GM18870 (cell line): ENCODE results near the gene OSM.

Experiments
- ATAC-seq: cut with Tn5 transposase; IDR thresholded peaks from one replicate; pipeline ENCODE4 v1.9.1; 2021; ENCODE audit warnings: moderate library complexity; ENCODE audit not compliant: unreplicated experiment

OSM gene

DNA sequence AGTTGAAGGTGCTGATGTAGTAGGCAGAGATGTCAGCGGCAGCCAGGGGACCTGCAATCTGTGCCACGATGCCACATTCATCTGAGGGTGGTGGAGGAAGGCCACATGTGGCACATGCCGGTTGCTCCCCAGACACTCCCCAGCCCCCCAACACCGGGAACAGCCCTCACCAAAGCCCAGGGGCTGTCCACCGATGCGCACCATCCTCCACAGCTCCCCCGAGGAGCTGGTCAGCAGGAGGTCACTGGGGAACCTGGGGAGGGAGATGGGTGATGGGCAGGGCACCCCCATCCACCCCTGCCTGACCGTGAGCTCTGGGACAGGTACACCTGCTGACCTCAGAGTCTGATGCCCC lies 19.2 kb upstream of the OSM start:
- no peak for ATAC-seq

DNA sequence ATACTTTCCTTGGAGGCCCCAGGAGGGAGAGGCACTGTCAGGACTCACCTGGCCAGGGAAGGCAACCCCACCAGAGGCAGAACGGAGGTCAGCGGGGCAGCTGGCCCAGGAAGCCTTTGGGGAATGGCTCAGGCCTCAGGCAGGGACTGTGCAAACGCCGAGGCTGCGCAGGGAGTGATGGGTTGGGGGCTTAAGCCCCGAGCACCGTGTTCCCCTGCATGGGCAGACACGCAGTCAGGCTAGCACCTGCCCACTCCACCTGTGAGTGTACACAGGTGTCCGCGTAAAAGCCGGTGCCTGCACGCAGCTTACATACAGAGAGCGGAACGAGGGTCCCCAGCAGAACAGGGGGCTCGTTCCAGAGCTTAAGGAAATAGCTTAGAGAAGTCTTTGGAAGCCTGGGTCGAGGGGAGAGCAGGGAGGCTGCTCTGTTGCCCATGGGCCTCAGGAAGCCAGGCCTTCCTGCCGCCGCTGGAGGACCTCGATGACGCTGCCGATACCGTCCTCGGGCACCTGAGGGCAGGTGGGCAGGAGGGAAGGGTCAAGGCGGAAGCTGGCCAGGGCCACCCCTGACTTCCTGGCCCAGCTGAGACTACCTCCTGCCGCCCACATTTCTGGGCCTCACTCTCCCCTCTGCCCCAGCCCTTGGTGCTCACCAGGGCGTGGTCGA lies 18.7 kb upstream of the OSM start:
- no peak for ATAC-seq

- ATAC-seq: no peak
Observed at GRCh38 chr22:30284666-30285065, 18.0 kb upstream of the OSM start.

- ATAC-seq: no peak
Observed at GRCh38 chr22:30284172-30284571, 17.5 kb upstream of the OSM start.

- no peak for ATAC-seq
Observed at GRCh38 chr22:30283342-30283741, 16.7 kb upstream of the OSM start.

GRCh38 chr22:30282616-30283046 lies 16.0 kb upstream of the OSM start:
- ATAC-seq: no peak

DNA sequence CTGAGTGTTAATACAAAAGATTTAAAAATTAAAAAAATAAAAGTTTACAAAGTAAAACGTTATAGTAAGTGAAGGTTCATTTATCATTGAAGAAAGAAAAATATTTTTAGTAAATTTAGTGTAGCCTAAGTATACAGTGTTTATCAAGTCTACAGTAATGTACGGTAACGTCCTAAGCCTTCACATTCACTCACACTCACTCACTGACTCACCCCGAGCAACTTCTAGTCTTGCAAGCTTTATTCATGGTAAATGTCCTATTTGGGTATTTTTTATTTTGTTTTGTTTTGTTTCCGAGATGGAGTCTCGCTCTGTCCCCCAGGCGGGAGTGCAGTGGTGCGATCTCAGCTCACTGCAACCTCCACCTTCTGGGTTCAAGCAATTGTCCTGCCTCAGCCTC lies 13.9 kb upstream of the OSM start:
- no peak for ATAC-seq

DNA sequence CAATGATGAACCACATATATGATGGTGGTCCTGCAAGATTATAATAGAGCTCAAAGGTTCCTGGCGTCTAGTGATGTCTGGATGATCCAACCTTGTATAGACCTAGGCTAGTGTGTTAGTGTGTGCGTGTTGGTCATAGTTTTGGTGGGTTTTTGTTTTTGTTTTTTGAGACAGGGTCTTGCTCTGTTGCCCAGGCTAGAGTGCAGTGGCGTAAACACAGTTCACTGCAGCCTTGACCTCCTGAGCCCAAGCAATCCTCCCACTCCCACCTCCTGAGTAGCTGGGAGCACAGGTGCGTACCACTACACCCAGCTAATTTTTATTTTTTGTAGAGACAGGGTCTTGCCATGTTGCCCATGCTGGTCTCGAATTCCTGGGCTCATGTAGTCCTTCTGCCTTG lies 13.3 kb upstream of the OSM start:
- ATAC-seq: no peak

DNA sequence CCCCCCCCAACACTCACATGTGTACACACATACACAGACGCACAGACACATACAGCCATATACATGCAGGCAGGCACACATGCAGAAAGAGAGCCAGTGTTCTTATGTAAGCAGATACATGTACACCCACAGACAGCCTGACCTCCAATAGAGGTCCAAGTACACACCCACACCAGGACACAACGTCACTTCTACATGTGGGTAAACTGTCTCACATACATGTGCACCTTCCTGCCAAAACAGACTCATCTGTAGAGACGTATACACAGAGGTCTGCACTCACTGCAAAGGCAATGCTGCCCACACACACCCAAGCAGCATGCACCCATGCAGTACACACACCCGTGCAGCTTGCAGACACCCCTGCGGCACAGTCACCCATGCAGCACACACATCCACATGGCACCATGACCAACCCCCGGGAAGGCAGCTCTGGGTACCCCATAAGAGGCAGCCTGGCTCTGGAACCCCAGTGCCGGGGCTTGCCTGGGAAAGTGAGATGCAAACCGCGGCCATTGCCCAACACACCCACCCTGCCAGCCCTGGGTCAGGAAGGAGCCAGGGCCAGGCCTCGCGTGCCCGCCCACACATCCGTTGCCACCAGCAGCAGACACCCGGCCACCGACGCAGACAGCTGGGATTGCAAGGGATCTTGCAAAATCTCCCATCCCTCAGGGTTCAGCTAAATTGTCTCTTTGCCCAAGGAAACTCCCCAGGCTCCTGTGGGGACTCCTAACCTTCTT lies 12.6 kb upstream of the OSM start:
- ATAC-seq: no peak

DNA sequence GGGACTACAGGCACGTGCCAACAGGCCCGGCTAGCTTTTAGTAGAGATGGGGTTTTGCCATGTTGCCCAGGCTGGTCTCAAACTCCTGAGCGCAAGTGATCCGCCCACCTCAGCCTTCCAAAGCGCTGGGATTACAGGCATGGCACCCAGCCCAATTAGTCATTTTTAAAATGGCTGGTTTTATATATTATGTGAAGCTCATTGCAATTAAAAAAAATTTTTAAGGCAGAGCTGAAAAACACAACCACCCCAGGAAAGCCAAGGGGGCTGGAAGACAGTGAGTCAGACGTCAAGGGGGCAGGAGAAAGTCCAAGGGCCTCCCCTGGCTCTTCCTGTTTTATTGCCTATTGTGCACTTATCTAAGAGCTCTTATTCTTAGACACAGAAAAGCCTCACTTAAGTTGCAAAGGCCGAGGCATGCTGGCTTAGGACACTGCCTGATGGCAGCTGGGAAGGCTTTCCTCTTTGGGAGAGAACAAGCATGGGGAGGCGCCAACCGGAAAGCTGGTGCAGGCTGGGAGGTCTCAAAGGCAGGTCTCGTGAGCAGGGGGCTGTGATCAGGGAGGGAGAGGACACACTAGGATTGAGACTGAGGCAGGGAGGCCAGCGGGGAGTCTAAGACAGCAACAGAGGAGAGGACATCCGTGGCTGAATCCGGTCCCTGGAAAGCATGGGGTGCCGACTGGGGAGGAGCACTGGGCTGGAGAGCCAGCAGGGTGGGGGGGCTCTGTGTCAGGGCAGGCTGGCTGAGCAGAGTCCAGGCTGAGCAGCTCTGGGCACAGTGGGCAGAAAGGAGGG lies 11.1 kb upstream of the OSM start:
- ATAC-seq: no peak

GRCh38 chr22:30276039-30276438 lies 9.4 kb upstream of the OSM start:
- ATAC-seq: no peak

DNA sequence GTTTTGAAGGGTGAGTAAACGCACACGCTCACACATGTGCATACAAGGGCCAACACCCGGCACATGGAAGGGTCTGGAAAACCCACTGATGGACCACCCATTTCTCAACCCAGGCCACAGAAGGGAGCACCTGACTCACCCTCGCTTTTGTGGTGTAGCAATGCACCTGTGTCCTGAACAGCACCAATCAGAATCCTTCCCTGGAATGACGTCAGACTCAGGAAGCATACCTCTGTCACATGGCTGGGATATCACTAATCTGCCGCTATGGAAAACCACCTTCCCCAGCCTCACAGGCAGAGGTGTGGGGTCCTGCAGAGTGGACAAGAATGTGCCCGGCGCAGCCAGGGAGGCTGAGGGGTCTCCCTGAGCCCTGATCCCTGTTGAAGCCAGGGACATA lies 9.0 kb upstream of the OSM start:
- no peak for ATAC-seq

GRCh38 chr22:30274437-30274812 lies 7.8 kb upstream of the OSM start:
- no peak for ATAC-seq

- ATAC-seq: no peak
Observed at GRCh38 chr22:30273711-30274436, 7.2 kb upstream of the OSM start.

GRCh38 chr22:30272781-30273601 lies 6.3 kb upstream of the OSM start:
- ATAC-seq: no peak

- ATAC-seq: no peak
Observed at GRCh38 chr22:30270832-30271231, 4.2 kb upstream of the OSM start.

GRCh38 chr22:30268331-30268730 lies 1.7 kb upstream of the OSM start:
- no peak for ATAC-seq

GRCh38 chr22:30267382-30268302 lies 991 bp upstream of the OSM start:
- ATAC-seq: no peak

- no peak for ATAC-seq
Observed at GRCh38 chr22:30265823-30266444, 717 bp downstream of the OSM start.
